HepG2 (cell line): ENCODE measurements around the gene SDC4. TPM values are rescaled to one million over a fixed set of nuclear protein-coding genes. Genes with fewer than 3 reads are reported as not detected.

Experiments used
- ETV5 ChIP-seq: IDR thresholded peaks from 2 replicates; pipeline ENCODE4 v1.6.1; 2018; ENCODE audit warnings: missing biosample characterization, missing genetic modification reagents, inconsistent platforms, borderline replicate concordance
- FOXM1 ChIP-seq: sonication (generic); formaldehyde crosslinking; IDR thresholded peaks from 2 replicates; pipeline ENCODE4 v1.5.0; 2020; ENCODE audit warnings: missing genetic modification reagents
- GLI4 ChIP-seq: sonication (generic); formaldehyde crosslinking; IDR thresholded peaks from 2 replicates; pipeline ENCODE4 v1.5.1; 2020; ENCODE audit warnings: missing genetic modification reagents, mild to moderate bottlenecking, moderate library complexity, borderline replicate concordance
- HMGA1 ChIP-seq: sonication (generic); formaldehyde crosslinking; conservative IDR thresholded peaks from 2 replicates; pipeline ENCODE4 v1.4.0; 2020; ENCODE audit warnings: missing genetic modification reagents
- KAT8 ChIP-seq: IDR thresholded peaks from 2 replicates; pipeline ENCODE4 v1.6.1; 2016; ENCODE audit warnings: missing genetic modification reagents, missing compliant biosample characterization
- SMARCE1 ChIP-seq: fragments of 450-650 bp; IDR thresholded peaks from 2 replicates; pipeline ENCODE4 v1.6.1; 2017; ENCODE audit warnings: borderline replicate concordance
- SUZ12 ChIP-seq: fragments of 150-350 bp; IDR thresholded peaks from 2 replicates; pipeline ENCODE4 v1.6.1; 2014; ENCODE audit warnings: low read depth, low read length
- TCF12 ChIP-seq, 2 experiments: fragments of 450-650 bp in 1 of 2; sonication (generic) in 1 of 2; formaldehyde crosslinking in 1 of 2; IDR thresholded peaks; 2 replicates each; pipeline versions ENCODE4 v1.6.1 to v1.8.0; 2017 to 2022; ENCODE audit warnings: antibody characterized with exemption in 1 of 2, mild to moderate bottlenecking in 1 of 2, missing genetic modification reagents in 1 of 2, moderate library complexity in 1 of 2
- ZFX ChIP-seq: sonication (generic); formaldehyde crosslinking; IDR thresholded peaks from 2 replicates; pipeline ENCODE4 v1.4.0; 2020; ENCODE audit warnings: mild to moderate bottlenecking, low read depth, missing genetic modification reagents, moderate library complexity
- ZNF30 ChIP-seq: sonication (generic); formaldehyde crosslinking; IDR thresholded peaks from 2 replicates; pipeline ENCODE4 v1.5.0; 2020; ENCODE audit warnings: mild to moderate bottlenecking, missing genetic modification reagents
- polyA plus RNA-seq, 8 experiments: library from polyadenylated mRNA; depleted of rRNA in 3 of 8; stranded (reverse) in 7 of 8; unstranded in 1 of 8; fragments of >200 nt; fragmentation: Illumina TruSeq in 4 of 8; extraction: Trizol in 4 of 8; gene quantifications; 2 replicates each; pipeline versions ENCODE4 v1.2.1 to v1.2.3, GENCODE V29; 2011 to 2016; ENCODE audit warnings: low read depth in 4 of 8, missing spikeins in 1 of 8, mixed read lengths in 1 of 8; ENCODE audit not compliant: insufficient read depth in 1 of 8
- total RNA-seq, 5 experiments: library from RNA; depleted of rRNA; stranded (reverse); fragments of >200 nt; fragmentation: Illumina TruSeq; extraction: Trizol; gene quantifications; 2 replicates each; pipeline ENCODE4 v1.2.3, GENCODE V29; 2016; ENCODE audit warnings: low read depth in 1 of 5
- TF ChIP-seq, protein P1 (sequence below): sonication (generic); formaldehyde crosslinking; IDR thresholded peaks from 2 replicates; pipeline ENCODE4 v1.4.0; 2020; ENCODE audit warnings: mild to moderate bottlenecking, missing genetic modification reagents, borderline replicate concordance
- TF ChIP-seq, protein P2 (sequence below): sonication (generic); formaldehyde crosslinking; IDR thresholded peaks from 2 replicates; pipeline ENCODE4 v1.8.0; 2022; ENCODE audit warnings: missing genetic modification reagents, mild to moderate bottlenecking, borderline replicate concordance
- TF ChIP-seq, protein P3 (sequence below): IDR thresholded peaks from 2 replicates; pipeline ENCODE4 v1.6.1; 2016; ENCODE audit warnings: missing compliant biosample characterization, missing genetic modification reagents, borderline replicate concordance
- TF ChIP-seq, protein P4 (sequence below): IDR thresholded peaks from 2 replicates; pipeline ENCODE4 v1.4.0; 2020; ENCODE audit warnings: mild to moderate bottlenecking, missing genetic modification reagents
- TF ChIP-seq, protein P5 (sequence below): sonication (generic); formaldehyde crosslinking; IDR thresholded peaks from 2 replicates; pipeline ENCODE4 v1.4.0; 2020; ENCODE audit warnings: mild to moderate bottlenecking, missing genetic modification reagents
- TF ChIP-seq, protein P6 (sequence below): sonication (generic); formaldehyde crosslinking; IDR thresholded peaks from 2 replicates; pipeline ENCODE4 v1.8.1; 2023; ENCODE audit warnings: mild to moderate bottlenecking, missing genetic modification reagents
- TF ChIP-seq, protein P7 (sequence below): sonication (generic); formaldehyde crosslinking; IDR thresholded peaks from 2 replicates; pipeline ENCODE4 v1.4.0; 2020; ENCODE audit warnings: mild to moderate bottlenecking, missing genetic modification reagents

Gene SDC4
- total and polyA plus RNA-seq, 2 of the 13 experiments (the other 11 are each of a cell fraction or from before 2014, with no cell fraction given), result 49.0 to 65.1 TPM

DNA sequence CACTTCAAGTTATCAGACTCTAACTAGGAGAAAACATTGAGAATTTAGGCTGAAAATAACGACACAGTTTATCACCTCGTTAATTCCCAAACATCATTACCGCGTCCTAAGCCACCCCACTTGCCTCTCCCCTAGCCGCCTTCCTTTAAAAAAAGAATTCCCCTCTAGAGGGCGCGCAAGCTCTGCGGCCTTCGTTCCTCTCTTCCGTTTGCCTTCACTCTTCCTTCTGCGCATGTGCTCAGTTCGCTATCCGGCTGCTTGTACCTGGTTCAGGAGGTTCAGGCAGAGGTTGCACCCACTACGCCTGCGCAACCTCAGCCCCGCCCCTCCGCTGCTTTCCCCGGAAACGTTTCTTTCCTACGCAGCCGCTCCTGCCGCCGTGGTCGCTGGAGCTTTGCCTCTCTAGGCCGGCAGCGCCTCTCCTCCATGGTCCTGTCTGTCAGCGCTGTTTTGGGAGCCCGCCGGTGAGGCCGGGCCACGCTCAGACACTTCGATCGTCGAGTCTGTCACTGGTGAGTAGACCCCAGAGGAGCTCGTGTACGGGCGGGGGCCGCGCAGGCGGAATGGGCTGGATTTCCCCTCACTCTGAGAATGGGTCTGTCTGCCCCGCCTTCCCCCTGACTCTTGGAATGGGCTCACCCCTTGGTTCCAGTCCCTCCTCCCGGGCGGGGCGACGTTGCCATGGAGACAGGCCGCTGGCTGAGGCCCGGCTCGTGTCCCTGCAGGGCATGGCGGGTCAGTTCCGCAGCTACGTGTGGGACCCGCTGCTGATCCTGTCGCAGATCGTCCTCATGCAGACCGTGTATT, 14.8 kb upstream of the SDC4 start, which contains the start of gene SYS1 (continued):
- no peak for TF ChIP-seq ZNF30 (CRISPR knock-in tag)
- TF ChIP-seq, protein P1, sequence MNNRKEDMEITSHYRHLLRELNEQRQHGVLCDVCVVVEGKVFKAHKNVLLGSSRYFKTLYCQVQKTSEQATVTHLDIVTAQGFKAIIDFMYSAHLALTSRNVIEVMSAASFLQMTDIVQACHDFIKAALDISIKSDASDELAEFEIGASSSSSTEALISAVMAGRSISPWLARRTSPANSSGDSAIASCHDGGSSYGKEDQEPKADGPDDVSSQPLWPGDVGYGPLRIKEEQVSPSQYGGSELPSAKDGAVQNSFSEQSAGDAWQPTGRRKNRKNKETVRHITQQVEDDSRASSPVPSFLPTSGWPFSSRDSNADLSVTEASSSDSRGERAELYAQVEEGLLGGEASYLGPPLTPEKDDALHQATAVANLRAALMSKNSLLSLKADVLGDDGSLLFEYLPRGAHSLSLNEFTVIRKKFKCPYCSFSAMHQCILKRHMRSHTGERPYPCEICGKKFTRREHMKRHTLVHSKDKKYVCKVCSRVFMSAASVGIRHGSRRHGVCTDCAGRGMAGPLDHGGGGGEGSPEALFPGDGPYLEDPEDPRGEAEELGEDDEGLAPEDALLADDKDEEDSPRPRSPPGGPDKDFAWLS (CRISPR knock-in tag), result peak; percentile 97
- peak; percentile 95 for TF ChIP-seq ZFX (CRISPR knock-in tag)
- peak; percentile 99 for TF ChIP-seq KAT8
- TF ChIP-seq, protein P2, sequence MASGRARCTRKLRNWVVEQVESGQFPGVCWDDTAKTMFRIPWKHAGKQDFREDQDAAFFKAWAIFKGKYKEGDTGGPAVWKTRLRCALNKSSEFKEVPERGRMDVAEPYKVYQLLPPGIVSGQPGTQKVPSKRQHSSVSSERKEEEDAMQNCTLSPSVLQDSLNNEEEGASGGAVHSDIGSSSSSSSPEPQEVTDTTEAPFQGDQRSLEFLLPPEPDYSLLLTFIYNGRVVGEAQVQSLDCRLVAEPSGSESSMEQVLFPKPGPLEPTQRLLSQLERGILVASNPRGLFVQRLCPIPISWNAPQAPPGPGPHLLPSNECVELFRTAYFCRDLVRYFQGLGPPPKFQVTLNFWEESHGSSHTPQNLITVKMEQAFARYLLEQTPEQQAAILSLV (CRISPR knock-in tag), result peak; percentile 86; the same call in 1 of the 2 replicates
- TF ChIP-seq, protein P3, sequence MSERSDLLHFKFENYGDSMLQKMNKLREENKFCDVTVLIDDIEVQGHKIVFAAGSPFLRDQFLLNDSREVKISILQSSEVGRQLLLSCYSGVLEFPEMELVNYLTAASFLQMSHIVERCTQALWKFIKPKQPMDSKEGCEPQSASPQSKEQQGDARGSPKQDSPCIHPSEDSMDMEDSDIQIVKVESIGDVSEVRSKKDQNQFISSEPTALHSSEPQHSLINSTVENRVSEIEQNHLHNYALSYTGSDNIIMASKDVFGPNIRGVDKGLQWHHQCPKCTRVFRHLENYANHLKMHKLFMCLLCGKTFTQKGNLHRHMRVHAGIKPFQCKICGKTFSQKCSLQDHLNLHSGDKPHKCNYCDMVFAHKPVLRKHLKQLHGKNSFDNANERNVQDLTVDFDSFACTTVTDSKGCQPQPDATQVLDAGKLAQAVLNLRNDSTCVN (CRISPR knock-in tag), result peak; percentile 89; the same call in 1 of the 2 replicates
- no peak for TF ChIP-seq SMARCE1
- TF ChIP-seq, protein P4, sequence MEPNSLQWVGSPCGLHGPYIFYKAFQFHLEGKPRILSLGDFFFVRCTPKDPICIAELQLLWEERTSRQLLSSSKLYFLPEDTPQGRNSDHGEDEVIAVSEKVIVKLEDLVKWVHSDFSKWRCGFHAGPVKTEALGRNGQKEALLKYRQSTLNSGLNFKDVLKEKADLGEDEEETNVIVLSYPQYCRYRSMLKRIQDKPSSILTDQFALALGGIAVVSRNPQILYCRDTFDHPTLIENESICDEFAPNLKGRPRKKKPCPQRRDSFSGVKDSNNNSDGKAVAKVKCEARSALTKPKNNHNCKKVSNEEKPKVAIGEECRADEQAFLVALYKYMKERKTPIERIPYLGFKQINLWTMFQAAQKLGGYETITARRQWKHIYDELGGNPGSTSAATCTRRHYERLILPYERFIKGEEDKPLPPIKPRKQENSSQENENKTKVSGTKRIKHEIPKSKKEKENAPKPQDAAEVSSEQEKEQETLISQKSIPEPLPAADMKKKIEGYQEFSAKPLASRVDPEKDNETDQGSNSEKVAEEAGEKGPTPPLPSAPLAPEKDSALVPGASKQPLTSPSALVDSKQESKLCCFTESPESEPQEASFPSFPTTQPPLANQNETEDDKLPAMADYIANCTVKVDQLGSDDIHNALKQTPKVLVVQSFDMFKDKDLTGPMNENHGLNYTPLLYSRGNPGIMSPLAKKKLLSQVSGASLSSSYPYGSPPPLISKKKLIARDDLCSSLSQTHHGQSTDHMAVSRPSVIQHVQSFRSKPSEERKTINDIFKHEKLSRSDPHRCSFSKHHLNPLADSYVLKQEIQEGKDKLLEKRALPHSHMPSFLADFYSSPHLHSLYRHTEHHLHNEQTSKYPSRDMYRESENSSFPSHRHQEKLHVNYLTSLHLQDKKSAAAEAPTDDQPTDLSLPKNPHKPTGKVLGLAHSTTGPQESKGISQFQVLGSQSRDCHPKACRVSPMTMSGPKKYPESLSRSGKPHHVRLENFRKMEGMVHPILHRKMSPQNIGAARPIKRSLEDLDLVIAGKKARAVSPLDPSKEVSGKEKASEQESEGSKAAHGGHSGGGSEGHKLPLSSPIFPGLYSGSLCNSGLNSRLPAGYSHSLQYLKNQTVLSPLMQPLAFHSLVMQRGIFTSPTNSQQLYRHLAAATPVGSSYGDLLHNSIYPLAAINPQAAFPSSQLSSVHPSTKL (CRISPR knock-in tag), result peak; percentile 80
- TF ChIP-seq, protein P5, sequence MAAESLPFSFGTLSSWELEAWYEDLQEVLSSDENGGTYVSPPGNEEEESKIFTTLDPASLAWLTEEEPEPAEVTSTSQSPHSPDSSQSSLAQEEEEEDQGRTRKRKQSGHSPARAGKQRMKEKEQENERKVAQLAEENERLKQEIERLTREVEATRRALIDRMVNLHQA, result no peak
- TF ChIP-seq, protein P6, sequence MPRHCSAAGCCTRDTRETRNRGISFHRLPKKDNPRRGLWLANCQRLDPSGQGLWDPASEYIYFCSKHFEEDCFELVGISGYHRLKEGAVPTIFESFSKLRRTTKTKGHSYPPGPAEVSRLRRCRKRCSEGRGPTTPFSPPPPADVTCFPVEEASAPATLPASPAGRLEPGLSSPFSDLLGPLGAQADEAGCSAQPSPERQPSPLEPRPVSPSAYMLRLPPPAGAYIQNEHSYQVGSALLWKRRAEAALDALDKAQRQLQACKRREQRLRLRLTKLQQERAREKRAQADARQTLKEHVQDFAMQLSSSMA (CRISPR knock-in tag), result peak; percentile 89; the same call in 1 of the 2 replicates
- no peak for TF ChIP-seq FOXM1
- peak; percentile 64; the same call in 1 of the 2 replicates for TF ChIP-seq GLI4 (CRISPR knock-in tag)
- TF ChIP-seq ETV5 (CRISPR knock-in tag), result peak; percentile 84
- TF ChIP-seq SUZ12, result peak; percentile 2; the same call in 1 of the 2 replicates
- TF ChIP-seq, protein P7, sequence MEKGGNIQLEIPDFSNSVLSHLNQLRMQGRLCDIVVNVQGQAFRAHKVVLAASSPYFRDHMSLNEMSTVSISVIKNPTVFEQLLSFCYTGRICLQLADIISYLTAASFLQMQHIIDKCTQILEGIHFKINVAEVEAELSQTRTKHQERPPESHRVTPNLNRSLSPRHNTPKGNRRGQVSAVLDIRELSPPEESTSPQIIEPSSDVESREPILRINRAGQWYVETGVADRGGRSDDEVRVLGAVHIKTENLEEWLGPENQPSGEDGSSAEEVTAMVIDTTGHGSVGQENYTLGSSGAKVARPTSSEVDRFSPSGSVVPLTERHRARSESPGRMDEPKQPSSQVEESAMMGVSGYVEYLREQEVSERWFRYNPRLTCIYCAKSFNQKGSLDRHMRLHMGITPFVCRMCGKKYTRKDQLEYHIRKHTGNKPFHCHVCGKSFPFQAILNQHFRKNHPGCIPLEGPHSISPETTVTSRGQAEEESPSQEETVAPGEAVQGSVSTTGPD (CRISPR knock-in tag), result no peak
- TF ChIP-seq HMGA1 (CRISPR knock-in tag), result no peak
- TF ChIP-seq TCF12 (IDR thresholded peaks at IDR 0.05), result no peak
- no peak; the same call in 1 of the 2 replicates for TF ChIP-seq TCF12 (CRISPR knock-in tag; IDR thresholded peaks at IDR 0.05)
